Measurements from ENCODE around the gene MCM10.

DNA sequence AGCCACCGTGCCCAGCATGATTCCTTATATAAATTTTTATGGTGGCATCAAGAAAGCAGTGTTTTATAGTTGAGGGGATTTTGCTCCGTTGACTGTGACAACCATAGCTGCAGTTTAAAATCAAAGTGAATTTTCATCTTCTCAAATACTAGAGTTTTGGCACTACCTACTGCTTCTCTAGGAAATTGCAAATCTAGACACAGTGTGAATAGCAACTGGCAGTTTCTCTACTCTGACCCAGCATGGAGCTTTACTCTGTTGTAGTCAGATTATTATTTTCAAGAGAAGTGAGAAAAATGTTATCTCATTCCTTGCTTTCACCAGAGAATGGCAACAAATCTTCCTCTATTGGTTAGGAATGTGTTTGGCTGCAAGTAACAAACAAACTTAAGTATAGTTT, 22.9 kb downstream of the MCM10 start:
- TF ChIP-seq YY1 (IDR thresholded peaks at IDR 0.05; ENCODE audit: insufficient read depth, insufficient read length) (no peak), ZNF274 (IDR thresholded peaks at IDR 0.05; ENCODE audit: low read depth, low read length) (no peak)
